AG09309 (cell line): ENCODE results near the gene ARHGAP27.

ENCODE experiments used
- DNase-seq: peaks from one replicate; pipeline ENCODE4 v3.0.0-alpha.2; 2010; ENCODE audit warnings: low read depth
- H3K4me3 ChIP-seq: 2 replicates; pipeline ENCODE4 v1.5.1; 2011; ENCODE audit warnings: mild to moderate bottlenecking, low read depth, low read length, moderate library complexity; ENCODE audit not compliant: control insufficient read depth
- TF ChIP-seq, protein P1 (sequence below): IDR thresholded peaks from 2 replicates; pipeline ENCODE4 v1.5.1; 2011; ENCODE audit warnings: mild to moderate bottlenecking, low read depth, low read length, inconsistent platforms; ENCODE audit not compliant: insufficient read depth, control insufficient read depth; ENCODE audit errors: missing control alignments

Gene ARHGAP27

DNA sequence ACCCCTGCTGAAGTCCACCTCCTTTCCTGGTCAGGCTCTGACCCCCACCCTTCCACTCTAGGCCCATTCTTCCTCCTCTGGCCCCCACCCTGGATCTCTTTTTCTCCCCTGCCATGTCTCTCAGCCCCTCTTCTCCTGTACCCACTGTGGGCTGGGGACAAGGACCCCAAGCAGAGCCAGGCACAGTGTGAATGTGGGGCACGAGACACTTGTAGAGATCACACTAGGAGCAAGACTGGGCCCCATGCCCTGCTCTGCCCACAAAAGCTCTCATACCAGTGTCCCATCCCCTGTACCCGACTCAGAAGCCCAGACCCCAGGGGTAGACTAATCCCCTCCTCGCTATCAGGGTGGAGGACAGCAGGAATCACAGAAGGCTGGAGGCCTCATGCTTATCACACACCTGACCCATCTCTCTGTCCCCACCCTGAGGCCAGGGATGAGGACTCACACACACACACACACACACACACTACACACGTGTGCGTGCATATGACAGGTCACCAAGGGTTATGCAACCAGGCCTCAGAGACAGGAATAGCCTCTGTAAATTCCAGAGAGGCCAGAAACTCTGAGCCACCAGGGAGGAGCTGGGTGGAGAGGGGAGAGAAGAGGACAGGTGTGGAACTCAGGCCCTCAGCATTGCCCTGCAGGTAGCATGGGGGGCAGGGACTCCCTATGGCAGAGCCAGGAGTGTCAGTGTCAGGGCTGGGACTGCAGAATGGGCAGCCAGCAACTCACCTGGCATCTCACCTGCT is 21.1 kb downstream of the ARHGAP27 start:
- no peak for DNase-seq
- no peak overlapping the region for H3K4me3 ChIP-seq
- TF ChIP-seq, protein P1, sequence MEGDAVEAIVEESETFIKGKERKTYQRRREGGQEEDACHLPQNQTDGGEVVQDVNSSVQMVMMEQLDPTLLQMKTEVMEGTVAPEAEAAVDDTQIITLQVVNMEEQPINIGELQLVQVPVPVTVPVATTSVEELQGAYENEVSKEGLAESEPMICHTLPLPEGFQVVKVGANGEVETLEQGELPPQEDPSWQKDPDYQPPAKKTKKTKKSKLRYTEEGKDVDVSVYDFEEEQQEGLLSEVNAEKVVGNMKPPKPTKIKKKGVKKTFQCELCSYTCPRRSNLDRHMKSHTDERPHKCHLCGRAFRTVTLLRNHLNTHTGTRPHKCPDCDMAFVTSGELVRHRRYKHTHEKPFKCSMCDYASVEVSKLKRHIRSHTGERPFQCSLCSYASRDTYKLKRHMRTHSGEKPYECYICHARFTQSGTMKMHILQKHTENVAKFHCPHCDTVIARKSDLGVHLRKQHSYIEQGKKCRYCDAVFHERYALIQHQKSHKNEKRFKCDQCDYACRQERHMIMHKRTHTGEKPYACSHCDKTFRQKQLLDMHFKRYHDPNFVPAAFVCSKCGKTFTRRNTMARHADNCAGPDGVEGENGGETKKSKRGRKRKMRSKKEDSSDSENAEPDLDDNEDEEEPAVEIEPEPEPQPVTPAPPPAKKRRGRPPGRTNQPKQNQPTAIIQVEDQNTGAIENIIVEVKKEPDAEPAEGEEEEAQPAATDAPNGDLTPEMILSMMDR, result no peak

DNA sequence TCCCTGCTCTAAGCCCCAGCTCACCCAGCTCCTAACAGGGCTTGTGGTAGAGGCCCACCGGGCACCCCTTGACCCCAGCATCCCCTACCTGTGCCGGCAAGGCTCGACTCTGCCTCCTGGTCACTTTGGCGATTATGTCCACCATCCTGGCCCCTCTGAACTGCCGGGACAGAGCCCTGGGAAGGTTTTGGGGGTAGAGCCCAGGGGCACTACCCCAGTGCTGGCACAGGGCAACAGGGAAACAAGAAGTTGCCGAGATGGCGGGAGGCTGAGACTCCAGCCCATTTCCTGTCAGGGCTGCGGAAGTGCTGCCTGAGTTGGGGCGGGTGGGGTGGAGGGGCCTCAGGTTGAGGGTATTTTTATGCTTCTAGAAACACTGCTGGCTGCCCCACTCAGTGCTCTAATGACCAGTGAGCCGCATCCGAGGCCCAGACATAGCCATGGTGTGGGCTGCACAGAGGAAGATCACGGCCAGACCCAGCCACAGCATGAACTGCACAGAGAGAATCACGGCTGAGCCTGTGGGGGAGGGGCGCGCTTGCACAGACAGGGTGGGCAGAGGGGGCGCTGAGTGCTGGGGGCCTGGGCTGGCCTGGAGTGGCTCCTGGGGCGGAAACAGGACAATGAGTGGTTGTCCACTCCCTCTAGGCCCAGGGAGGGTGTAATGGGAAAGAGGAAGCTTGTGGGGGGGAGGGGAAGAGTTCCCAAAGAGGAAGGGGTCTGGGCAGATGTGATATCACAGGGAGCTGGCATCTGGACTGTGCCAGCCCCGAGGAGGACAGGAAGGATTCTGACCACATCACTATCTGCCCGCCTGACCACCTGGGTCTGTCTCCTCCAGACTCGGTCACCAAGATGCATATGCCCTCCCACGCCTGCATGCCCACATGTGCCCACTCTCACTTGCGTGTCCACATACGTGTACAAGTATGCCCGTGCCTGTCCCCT is 22.3 kb downstream of the ARHGAP27 start:
- H3K4me3 ChIP-seq, result no peak overlapping the region
- TF ChIP-seq, protein P1, result no peak
- no peak for DNase-seq

DNA sequence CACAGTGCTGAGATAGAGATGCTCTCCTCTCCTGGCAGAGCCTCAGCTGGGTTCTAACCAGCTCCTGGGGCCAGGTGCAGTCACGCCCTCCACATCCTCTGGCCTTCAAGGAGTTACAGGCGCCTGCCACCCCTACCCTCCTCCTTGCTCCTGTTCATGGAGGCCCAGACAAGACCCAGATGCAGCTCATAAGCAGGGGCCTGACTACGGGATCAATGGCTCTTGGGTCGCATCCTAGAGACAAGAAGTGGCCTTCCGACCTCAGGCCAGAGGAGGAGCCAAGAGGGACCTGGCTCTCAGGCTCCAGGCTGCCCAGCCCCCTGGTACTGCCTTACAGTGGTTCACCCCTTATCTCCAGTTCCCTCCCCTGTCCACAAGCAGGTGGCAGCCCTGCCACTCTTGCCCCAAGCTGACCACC is 23.0 kb downstream of the ARHGAP27 start:
- TF ChIP-seq, protein P1, result no peak
- no peak overlapping the region for H3K4me3 ChIP-seq
- no peak for DNase-seq

DNA sequence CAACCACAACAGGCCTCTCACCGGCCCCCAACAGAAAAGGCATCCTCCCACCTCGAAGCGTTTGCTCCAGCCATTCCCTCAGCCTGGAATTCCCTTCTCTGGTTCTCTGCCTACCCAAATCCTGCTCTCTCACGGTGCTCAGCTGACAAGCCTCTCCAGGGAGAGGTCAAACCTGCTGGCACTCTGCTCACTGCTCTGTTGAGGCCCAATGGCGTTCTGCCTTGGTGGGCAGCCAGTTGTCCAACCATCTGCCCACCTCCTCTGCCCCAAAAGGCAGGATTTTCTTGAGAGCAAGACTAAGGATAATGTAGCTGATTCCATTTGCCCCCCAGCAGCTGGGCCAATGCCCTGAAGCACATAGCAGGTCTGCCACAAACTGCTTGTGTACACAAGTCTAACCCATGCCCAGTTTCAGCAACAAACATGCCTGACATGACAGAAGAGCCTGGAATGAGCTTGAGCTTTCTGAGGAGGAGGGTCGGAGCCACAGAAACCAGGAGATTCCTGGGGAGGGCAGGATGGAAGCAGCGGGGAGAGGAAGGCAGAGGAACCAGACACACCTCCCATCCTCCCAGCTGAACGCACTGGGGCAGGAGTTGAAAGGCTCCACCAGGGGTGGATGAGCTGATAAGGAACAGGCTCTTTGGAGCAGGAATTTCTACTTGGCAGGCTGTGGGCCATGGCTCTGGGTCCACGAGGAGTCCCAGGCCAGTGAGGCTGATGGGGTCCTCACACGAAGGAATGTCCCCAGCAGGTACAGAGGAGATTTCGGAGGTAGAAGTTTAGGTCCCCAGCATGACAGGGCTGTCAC is 23.9 kb downstream of the ARHGAP27 start:
- TF ChIP-seq, protein P1, result no peak
- no peak for DNase-seq
- no peak overlapping the region for H3K4me3 ChIP-seq

DNA sequence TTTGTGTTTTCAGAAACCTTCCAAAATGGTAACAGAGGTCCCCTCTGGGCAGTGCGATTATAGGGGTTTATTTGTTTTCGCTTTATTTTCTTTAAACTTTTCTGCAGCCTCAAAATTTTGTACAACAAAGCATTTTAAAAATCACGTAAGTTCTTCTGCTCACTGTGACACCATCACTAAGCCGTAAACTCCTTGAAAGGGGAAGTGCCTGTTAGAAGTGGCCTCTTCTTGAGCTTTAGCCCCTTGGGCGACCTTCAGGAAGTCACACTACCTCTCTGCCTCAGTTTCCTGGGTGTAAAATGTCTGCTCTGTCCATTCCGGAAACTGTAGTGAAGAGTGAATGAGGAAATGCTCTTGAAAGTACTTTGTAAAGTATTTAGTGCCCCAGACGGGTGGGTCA is 26.6 kb downstream of the ARHGAP27 start:
- no peak overlapping the region for H3K4me3 ChIP-seq
- no peak for DNase-seq
- TF ChIP-seq, protein P1, result no peak

DNA sequence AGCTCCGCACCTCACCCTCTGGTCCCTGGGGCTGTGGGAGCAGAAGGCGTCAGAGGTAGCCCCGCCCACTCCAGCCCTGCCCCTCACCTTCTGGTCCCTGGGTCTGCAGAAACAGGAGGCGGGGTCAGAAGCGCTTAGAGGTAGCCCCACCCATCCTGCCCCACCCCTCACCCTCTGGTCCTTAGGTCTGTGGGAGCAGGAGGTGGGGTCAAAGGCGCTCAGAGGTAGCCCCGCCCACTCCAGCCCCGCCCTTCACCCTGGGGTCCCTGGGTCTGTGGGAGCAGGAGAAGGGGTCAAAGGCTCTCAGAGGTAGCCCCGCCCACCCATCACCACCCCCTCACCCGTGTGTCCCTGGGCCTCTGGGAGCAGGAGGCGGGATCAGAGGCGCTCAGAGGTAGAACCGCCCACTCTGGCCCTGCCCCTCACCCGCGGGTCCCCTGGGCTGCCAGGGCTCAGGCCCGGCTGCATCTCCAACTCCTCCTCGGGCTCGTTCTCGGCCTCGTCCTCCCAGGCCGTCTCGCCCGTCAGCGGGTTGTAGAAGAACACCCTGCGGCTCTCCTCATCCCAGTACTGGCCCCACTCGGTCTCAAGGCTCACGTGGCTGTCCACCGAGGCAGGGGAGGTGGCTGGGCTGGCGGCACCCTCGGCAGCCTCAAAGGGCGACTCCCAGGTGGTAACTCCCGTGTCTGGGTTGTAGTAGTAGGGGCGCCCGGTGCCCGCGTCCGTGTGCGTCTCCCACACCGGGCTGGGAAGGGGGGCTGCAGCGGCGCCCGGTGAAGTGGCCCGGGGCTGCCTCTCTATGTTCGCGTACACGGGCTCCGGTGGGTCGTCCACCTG is 27.2 kb downstream of the ARHGAP27 start:
- TF ChIP-seq, protein P1, result no peak
- DNase-seq, result no peak
- H3K4me3 ChIP-seq, result no peak overlapping the region
